GM19397 (cell line): ENCODE data around the gene KIF18A.
"Not testable (repeated sequence)": the region's sequence is repeated elsewhere in the genome, so short reads cannot be mapped to it uniquely, and the experiment has no call there.

ENCODE experiments used
- ATAC-seq: cut with Tn5 transposase; IDR thresholded peaks from one replicate; pipeline ENCODE4 v1.9.1; 2021; ENCODE audit warnings: mild to moderate bottlenecking, moderate library complexity; ENCODE audit not compliant: unreplicated experiment

The KIF18A gene

DNA sequence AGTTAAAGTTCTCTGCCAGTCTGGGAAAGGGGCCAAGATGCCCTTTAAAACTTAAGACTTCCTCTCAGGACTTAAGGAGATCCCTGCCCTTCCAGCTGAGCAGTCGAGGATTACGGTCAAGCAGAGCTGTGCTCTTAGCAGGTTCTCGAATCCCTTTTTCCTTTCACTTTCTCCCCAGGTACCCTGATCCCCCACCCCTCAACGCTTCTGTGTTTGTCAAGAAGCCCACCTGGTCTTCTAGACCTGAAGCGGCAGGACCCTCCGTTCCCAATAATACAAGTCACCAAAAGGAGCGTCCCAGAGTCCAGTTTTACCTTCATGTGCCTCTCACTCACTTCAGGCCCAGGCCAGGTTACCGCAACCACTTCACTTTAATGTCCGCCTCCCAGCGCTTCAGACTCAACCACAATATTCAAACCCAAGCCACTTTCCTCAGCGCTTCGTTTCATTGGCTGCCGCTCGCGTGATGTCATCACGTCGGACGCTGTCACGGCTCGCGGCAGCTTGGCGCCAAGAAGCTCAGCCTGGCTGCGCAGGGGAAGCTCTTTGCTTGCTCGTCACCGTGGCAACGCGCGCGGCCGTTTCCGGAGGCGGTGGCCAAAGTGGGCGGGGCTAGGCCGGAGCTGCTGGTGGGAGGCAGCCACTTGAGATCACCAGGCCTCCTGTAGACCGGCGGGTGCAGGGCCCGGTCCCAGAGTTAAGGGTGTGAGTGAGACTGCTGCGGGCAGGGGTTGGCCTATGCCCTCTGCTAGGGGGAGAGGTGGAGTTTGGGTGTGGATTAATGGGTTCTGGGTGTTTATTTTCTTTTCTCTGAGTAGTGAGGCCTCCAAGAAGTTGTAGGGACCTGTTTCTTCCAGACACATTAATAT, at the start of gene KIF18A, which contains the start of gene METTL15:
Gene KIF18A, minus strand, starts transcription at position 407 of the 869 bp plus-strand sequence. CDS start 10,209 bp downstream, outside the sequence.
Gene METTL15, plus strand, starts transcription at position 639 of the 869 bp plus-strand sequence. CDS start 4,947 bp downstream, outside the sequence.
- peak; percentile 97 for ATAC-seq

DNA sequence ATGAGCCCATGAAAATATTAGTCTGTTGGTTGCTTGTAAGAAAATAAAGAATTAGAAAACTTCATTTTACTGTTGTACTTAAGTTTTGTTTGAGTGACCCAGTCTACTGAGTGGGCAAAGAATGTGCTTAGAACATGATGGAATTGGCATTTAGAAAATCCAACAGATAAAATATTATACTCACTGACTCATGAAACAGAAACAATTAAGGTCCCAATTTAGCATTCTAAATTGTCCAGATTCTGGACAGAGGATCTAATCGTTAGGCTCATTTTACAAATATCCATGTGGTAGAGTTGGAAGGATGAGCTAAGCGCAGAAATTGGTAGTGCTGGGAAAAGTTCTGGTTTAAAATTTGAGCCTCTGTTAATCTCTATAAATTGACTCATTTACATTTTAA, 45.6 kb upstream of the KIF18A start:
- no peak for ATAC-seq

DNA sequence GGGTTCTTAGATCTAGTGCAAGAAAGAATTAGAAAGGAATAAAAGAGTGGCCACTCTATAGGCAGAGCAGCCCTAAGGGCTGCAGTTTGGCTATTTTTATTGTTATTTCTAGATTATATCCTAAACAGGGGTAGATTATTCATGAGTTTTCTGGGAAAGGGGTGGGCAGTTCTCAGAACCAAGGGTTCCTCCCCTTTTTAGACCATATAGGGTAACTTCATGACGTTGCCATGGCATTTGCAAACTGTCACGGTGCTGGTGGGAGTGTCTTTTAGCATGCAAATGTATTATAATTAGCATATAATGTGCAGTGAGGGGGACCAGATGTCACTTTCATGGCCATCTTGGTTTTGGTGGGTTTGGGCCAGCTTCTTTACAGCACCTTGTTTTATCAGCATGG, 44.8 kb upstream of the KIF18A start:
- no peak for ATAC-seq

DNA sequence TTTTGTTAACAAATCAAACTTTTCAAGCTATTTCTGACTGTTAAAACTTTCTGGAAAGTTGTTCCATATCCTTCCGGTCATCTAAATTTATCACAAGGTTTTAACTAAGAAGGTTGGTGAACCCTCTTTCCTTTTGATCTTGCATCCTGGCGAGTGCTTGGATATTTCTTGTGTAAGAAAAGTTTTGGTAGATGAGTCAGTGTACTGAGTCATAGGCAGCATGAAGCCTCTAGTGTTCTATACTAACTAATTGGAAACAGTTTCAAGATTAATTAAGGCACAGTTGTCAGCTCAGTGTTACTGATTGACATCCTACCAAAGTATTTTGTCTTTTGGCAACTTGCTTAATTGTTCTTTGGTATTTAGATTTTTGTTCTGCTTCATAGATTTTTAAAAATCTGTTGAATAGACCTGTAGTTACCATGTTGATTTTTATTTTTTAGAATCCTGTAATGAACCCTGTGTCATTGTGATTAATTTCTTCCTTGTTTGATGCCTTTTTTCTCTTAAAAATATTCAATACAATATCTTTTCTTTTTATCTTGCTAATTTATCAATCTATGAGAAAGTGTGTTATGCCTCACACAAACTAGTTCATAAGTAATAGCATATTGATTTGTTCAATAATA, 38.3 kb upstream of the KIF18A start:
- no peak for ATAC-seq

DNA sequence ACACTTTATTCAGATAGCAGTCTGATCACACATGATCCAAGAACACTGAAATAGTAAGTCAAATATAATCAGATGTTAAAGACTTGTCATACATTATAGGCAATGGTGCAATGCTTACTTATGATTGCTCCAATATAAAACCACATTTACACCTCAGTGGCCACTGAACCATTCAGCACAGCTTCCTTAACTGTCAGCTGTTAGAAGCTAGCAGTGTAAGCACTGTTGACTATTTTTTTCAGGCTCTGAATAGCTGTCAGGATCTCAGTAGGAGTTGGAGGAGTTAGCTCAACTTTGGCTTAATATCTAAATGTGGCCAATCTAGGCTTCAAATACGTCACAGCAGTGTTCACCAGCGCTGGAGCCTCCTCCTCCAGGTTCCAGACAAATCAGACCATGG, 36.9 kb upstream of the KIF18A start:
- no peak for ATAC-seq

DNA sequence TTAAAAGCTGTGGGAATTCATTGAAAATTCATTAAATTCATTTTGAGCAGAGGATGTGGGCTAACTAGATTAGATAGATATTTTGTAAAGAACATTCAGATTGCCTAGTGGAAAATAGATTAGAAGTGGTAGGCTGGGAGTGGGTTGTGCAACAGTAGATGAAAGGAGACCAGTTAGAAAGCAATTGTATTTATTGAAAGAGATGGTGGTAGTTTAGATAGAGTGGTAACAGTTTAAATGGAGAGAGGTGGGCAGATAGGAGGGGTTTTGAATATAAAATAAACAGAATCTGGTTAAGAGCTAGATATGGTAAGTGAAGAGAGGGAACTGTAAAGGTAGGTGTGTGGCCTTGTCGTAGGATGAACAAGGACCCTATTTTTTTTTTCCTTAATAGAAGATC, 34.8 kb upstream of the KIF18A start:
- ATAC-seq = no peak

DNA sequence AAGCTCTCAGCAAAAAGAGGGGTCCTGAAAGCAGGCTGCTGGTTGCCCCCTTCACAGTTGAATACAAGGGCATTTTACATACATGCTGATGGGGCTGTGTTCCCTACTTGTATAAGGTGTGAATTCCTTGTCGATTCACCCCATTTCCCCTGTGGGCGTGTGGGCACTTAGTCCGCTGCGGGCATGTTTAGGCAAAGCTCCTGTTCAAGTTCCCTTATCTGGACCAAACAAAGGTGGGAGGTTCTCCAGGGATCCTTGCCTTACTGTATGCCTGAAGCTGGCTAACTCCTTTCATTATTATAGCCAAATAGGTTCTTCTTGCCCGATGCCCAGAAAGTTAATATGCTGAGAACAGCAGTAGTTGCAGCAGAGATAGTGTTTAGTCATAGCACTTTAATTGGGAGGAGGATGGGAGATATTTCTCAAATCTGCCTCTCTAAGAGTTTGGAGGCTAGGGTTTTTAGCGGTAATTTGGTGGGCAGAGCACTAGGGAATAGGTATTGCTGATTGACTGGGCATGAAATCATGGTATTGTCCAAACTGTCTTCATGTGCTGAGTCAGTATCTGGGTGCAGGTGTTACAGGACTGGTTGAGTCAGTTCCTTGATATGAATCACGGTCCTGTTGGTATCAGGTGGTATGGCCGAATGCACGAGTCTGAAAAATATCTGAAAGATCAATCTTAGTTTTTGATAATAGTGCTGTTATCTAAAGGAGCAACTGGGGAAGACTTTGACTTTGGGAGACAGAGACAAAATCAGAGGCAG, 32.9 kb upstream of the KIF18A start:
- ATAC-seq = no peak

DNA sequence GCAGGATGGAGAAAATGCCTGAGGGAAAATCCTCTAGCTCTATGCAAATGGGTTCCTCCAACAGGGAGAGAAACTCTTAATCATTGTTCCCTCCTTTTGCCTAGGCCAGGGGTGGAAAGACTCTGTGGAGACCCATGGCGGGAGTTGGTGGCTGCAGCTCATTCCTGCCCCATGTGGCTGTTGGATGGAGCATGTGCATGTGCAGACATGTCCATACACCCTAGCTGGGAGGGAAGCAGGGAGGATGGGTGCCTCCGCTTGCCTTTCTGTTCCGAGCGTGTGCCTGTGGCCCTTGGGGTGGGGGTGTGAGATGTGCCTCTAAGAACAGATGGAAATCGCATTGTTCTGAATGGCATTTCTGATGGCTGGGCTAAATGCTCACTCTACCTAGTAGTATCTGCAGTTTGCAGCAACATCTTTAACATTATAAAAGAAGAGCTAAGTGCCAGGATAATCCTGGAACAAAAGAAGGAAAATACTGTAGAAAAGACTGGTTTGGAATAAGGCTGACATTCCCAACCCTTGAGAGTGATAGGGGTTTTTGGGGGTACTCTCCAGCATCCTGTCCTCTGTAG, 32.0 kb upstream of the KIF18A start:
- ATAC-seq = no peak

DNA sequence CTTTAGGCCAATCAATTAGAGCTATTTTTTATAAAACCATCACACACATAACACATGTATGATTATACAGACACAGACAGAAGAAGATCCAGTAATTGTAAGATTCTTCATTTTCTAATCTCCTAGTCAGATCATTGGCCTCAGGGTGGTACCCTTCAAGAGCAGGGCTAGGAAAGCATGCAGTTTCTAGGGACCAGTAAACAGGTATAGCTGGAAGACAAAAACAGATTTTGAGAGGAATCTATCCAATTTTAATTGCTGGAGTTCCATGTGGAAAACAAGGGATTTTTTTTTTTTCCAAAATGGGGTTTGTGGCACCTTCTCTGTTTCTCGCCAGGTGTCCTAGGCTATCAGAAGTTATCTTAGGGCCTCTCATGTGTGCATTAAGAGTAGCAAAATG, 29.9 kb upstream of the KIF18A start:
- no peak for ATAC-seq

DNA sequence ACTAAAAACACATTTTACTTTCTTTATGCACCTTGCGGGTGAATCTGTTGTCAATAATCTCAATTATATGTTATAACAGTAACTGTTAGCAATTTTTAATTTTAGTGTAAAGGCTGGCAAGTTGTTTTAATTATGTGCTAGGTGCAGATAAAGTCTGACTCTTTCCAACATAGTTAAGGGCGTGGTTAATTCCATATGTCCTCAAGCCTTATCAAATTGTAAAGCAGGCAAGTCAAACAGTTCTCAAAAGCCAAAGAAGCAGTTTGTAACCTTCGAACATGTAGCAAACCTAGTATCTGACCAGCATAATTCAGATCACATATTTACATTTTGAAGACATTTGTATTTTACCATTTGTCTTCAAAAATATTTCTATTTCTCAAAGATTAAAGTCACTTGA, 29.4 kb upstream of the KIF18A start:
- no peak for ATAC-seq

DNA sequence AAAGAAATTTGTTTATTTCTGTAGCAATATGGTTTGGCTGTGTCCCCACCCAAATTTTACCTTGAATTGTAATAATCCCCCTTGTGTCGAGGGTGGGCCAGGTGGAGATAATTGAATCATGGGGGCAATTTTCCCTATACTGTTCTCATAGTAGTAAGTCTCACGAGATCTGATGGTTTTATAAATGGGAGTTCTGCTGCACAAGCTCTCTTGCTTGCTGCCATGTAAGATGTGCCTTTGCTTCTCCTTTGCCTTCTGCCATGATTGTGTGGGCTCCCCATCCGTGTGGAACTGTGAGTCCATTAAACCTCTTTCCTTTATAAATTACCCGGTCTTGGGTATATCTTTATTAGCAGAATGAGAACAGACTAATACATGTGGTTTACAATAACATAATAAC, 28.2 kb upstream of the KIF18A start:
- ATAC-seq = not testable (repeated sequence)

DNA sequence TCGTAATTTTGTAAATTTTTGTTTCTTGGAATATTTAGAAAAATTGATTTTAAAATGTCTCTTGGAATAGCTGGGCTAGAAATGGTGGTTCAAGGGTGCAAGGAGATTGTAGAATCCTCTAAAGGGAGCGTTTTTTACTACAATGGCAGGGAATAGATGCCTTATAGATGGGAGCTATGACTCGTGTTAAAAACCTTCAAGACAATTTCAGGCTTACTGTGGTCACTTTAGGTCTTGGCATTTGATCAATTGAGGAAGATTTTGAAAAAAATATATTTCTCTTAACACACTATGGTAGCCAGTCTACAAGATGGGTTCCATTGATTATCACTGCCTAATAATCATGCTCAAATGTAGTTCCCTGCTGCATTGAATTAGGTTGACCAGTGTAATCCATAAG, 25.2 kb upstream of the KIF18A start:
- ATAC-seq = no peak

DNA sequence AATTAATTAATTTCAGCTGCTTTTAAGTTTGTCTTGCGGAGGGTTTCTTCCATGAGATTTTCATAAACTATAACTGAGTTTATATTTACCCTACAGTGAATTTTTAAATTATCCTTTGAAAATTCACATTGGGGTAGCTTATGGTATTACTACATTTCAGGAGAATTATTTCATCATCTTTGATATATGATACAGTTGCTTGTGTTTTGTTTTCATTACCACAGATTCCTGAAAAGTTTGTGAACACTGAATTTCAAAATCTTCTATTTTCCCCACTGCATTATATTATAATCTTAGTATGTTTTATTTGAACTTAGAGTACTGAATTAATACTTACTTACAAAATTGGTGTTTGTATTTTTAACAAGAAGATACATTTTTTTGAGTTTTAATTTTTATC, 24.6 kb upstream of the KIF18A start:
- no peak for ATAC-seq

DNA sequence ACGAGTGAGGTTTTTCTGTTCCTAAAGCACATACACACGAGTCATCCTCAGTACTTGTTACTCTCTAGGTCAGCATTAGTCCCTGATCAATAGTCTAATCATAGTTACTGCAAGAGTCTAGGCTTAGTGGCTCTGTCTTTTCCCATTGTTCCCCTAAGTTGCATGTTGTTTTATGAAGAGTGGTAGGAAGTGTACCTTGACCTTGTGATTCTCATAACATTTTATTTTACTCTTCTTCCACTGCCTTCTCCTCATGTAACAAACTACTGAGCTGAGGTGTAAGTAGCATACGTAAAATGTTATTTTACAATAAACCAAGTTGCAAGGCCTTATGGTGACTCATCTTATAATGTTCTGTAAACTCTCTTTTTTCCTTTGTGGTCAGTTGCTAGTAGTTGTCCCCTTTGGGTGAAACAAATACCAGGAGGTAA, 15.2 kb upstream of the KIF18A start:
- no peak for ATAC-seq

DNA sequence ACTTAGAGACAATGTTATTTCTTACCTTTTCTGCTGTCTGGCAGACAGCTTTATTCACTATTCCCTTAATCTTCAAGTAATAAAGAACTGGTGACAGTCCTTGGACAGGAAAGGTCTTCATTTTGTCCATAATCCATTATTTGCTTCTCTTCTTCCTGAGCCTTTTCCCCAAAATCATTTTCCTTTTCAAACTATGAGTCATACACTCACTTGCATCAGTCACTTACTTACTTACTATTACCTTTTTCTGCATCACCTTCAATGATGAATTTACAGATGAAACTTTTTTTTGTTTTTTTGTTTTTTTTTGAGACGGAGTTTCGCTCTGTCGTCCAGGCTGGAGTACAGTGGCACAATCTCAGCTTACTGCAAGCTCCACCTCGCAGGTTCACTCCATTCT, 9.8 kb upstream of the KIF18A start:
- ATAC-seq = no peak

DNA sequence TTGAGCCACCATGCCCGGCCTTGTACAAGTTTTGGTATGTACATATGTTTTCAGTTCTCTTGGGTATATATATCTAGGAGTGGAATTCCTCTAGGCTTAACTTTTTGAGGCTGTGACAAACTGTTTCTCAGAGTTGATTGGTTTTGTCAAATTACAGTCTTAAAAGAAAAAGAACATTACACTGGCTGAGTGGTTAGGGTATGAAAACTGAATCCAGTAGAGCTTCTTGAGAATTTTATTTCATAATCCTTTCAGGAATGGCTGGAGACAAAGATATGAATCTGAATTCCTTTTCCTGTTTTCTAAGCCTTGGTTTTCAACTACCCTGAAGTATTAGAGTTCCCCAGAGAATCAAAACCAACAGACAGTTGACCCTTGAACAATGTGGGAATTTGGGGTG, 6.8 kb upstream of the KIF18A start:
- ATAC-seq = no peak

DNA sequence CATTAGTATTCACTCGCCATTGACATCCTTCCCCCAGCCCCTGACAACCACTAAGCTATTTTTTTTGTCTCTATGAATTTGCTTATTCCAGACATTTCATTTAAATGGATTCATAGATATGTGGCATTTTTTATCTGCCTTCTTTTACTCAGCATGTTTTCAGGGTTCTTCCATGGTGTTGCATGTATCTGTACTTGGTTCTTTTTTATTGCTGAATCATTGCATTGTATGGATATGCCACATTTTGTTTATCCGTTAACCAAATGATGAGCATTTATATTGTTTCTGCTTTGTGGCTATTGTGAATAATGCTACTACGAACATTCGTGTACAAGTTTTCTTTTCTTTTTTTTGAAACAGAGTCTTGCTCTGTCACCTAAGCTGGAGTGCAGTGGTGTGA, 6.2 kb upstream of the KIF18A start:
- no peak for ATAC-seq

DNA sequence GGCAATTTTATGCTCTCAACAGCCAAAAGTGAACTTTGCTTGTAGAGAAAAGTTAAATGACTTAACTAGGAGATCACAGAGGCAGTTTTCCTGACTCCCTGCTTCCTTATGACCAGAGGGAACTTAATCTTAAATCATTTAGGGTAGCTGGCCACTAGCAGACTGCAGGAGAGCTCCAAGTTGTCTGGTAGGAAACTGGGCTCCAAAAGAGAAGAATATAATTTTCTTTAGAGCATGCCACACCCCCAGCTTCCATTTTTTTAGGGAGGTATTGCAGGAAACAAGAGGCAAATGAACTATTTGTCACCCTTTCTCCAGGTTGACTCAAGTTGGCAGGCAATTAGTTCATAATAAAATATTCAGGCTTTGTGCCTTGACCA, 2.9 kb upstream of the KIF18A start:
- ATAC-seq = no peak

DNA sequence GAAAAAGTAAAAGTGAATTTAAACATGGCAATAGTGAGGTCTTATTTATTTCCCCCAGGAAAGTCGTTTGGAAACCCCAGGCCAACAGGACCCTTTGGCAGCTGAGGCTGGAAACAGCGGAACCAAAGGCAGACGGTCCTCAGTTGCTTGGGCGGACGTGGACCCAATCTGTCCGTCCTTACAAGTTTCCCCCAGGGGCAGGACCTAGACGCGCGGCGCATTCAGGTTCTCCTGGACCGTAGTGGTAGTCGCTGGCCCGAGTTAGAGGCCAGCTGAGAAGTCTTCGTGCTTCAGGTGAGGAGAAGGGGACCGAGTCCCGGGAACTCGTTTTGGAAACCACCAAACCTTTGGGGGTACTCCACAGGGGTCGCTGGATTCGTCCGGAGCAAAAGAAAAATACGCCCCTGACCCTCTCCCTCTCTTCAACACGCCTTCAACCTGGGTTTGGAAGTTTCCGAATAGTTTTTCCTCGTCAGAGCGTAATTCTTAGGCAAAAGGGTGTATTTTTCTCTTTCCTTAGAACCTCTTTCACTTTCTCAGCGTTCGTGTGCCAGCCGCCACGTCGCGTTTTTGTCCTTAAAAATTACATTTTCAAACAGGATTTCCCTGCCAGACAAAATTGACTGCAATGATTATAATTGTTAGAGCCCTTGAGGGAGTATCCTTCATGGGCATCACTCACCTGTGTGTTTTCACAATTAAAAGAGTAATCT, 2.3 kb upstream of the KIF18A start:
- peak; percentile 35 for ATAC-seq

DNA sequence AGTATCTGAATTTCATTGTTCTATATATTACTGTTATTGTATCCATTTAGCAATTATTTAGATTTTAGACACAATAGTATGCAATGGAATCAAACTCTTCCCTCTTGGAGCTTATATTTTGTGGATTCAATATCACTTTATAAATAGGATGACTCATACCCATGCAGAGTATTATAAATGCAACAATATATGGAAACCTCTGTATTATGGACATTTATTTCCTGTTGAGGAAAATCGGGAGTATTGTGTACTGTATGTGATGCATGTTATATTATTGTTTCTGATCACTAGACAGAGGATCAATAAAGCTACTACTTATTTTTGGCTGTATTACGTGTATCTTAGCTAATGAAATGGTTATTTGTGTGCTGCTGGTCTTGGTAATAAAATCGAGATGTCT, 1.0 kb upstream of the KIF18A start:
- ATAC-seq = no peak
